Mesendoderm (in vitro differentiated cells): ENCODE measurements around the gene CYFIP2.
"Not testable (repeated sequence)": the region's sequence is repeated elsewhere in the genome, so short reads cannot be mapped to it uniquely, and the experiment has no call there.

Experiments used
- DNase-seq: peaks from one replicate; pipeline ENCODE4 v3.0.0; 2013
- H2AK5ac ChIP-seq: 2 replicates; pipeline ENCODE4 v1.6.1; 2013; ENCODE audit warnings: low read length, inconsistent platforms
- H2BK120ac ChIP-seq: 2 replicates; pipeline ENCODE4 v1.6.1; 2013; ENCODE audit warnings: low read depth, mild to moderate bottlenecking, low read length, moderate library complexity, mixed read lengths
- H2BK15ac ChIP-seq: replicated peaks from 2 replicates; pipeline ENCODE4 v1.6.1; 2013; ENCODE audit warnings: low read depth, mild to moderate bottlenecking, moderate library complexity
- H2BK5ac ChIP-seq: 2 replicates; pipeline ENCODE4 v1.6.1; 2013; ENCODE audit warnings: low read length, inconsistent platforms
- H3K18ac ChIP-seq: 2 replicates; pipeline ENCODE4 v1.6.1; 2013; ENCODE audit warnings: mild to moderate bottlenecking, low read length, mixed read lengths
- H3K23ac ChIP-seq: one replicate; pipeline ENCODE4 v1.6.1; 2013; ENCODE audit warnings: low read length
- H3K27ac ChIP-seq: 2 replicates; pipeline ENCODE4 v1.5.1; 2013; ENCODE audit warnings: low read depth, mild to moderate bottlenecking, inconsistent platforms, low read length, moderate library complexity
- H3K27me3 ChIP-seq: 2 replicates; pipeline ENCODE4 v1.6.1; 2013; ENCODE audit warnings: low read length, control low read depth, mild to moderate bottlenecking, inconsistent platforms; ENCODE audit not compliant: insufficient read depth, poor library complexity
- H3K36me3 ChIP-seq: 2 replicates; pipeline ENCODE4 v1.6.1; 2013; ENCODE audit warnings: low read length, inconsistent platforms; ENCODE audit not compliant: control insufficient read depth, insufficient read depth
- H3K4ac ChIP-seq: one replicate; pipeline ENCODE4 v1.6.1; 2013; ENCODE audit warnings: low read depth, mild to moderate bottlenecking, low read length, moderate library complexity
- H3K4me1 ChIP-seq: 2 replicates; pipeline ENCODE4 v1.6.1; 2013; ENCODE audit warnings: low read depth, low read length, inconsistent platforms; ENCODE audit not compliant: control insufficient read depth
- H3K4me2 ChIP-seq: 2 replicates; pipeline ENCODE4 v1.6.1; 2013; ENCODE audit warnings: low read length
- H3K4me3 ChIP-seq: 2 replicates; pipeline ENCODE4 v1.5.1; 2013; ENCODE audit warnings: mild to moderate bottlenecking, low read length
- H3K56ac ChIP-seq: one replicate; pipeline ENCODE4 v1.6.1; 2013; ENCODE audit warnings: low read length
- H3K79me1 ChIP-seq: 2 replicates; pipeline ENCODE4 v1.6.1; 2013; ENCODE audit warnings: low read length, inconsistent platforms
- H3K79me2 ChIP-seq: 2 replicates; pipeline ENCODE4 v1.6.1; 2013; ENCODE audit warnings: mild to moderate bottlenecking, low read length; ENCODE audit not compliant: control insufficient read depth, insufficient read depth
- H3K9ac ChIP-seq: 2 replicates; pipeline ENCODE4 v1.6.1; 2013; ENCODE audit warnings: low read length, inconsistent platforms
- H4K5ac ChIP-seq: one replicate; pipeline ENCODE4 v1.6.1; 2013; ENCODE audit warnings: low read length
- H4K8ac ChIP-seq: one replicate; pipeline ENCODE4 v1.6.1; 2013; ENCODE audit warnings: low read depth, mild to moderate bottlenecking, control low read depth, low read length, moderate library complexity
- WGBS: extraction: QIAGEN DNeasy Blood & Tissue Kit; methylation state at CpG from one replicate; pipeline ENCODE4 v1.1.7; 2013; ENCODE audit warnings: low lambda C conversion rate, missing lambda C conversion rate; ENCODE audit not compliant: insufficient coverage; ENCODE audit errors: extremely low coverage; 5-methylcytosine and 5-hydroxymethylcytosine counted together

CYFIP2 gene

DNA sequence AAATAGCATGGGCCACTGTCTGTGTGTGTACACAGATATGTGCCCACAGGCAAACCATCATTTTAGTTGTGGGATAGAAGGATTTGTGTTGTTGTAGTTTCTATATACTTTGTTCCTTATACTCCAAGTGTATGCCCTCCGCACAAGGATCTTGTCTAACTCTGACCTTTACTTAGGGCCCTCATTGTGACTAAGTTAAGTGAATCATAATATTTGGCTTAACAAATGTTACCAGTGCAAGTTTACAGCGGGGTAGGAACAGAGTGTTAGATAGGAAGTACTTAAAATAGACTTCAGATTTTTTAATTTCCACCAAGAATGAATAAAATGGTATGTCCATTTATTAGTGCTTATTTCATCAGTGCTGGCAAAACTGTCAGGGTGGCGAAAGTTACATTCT is 29.5 kb upstream of the CYFIP2 start:
- WGBS: no CpG with 5 or more reads among the region's 3 CpGs
- H3K79me2 ChIP-seq: no peaks in the 10 kb centered on the region
- H3K4me1 ChIP-seq: no peaks in the 10 kb centered on the region
- no peak for DNase-seq
- H3K27ac ChIP-seq: no peak overlapping the region
- no peaks in the 10 kb centered on the region for H3K79me1 ChIP-seq
- H3K27me3 ChIP-seq: no peaks in the 10 kb centered on the region
- H4K8ac ChIP-seq: no peak overlapping the region
- H2BK5ac ChIP-seq: no peak overlapping the region
- no peak overlapping the region for H3K18ac ChIP-seq
- H2AK5ac ChIP-seq: no peak overlapping the region
- no peaks in the 10 kb centered on the region for H3K36me3 ChIP-seq
- no peak overlapping the region for H3K4ac ChIP-seq
- no peak overlapping the region for H3K9ac ChIP-seq
- H3K23ac ChIP-seq: no peak overlapping the region
- no peak overlapping the region for H2BK120ac ChIP-seq
- no peak overlapping the region for H2BK15ac ChIP-seq
- no peak overlapping the region for H3K56ac ChIP-seq
- H3K4me3 ChIP-seq: no peak overlapping the region
- no peak overlapping the region for H4K5ac ChIP-seq
- H3K4me2 ChIP-seq: no peak overlapping the region

DNA sequence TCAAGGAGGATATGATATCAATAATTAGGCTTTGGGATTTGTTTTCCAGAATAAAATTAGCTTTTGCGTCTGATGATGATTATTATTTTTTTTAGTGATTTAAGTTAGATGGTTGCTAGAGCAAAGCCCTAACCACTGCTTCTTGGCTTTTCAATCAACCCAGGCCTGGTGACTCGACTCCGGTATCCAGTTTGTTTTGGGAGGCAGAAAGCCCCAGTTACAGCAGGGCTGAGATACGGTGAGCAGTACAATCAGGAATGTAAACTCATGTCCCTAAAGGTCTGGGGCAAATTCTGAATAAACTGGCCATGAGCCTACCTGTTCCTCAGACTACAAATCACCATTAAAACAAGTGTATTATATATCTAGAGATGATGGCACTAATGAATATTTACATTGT is 24.4 kb upstream of the CYFIP2 start:
- Histone ChIP-seq H3K27me3 (no peaks in the 10 kb centered on the region), H3K4ac (no peak overlapping the region), H3K4me2 (no peak overlapping the region), H3K27ac (no peak overlapping the region), H3K18ac (no peak overlapping the region), H3K4me3 (no peak overlapping the region), H3K23ac (no peak overlapping the region), H2AK5ac (no peak overlapping the region), H3K9ac (no peak overlapping the region), H3K79me1 (no peaks in the 10 kb centered on the region), H2BK120ac (no peak overlapping the region), H3K4me1 (peaks cover 2% of the 10 kb centered on the region), H3K36me3 (no peaks in the 10 kb centered on the region), H4K8ac (no peak overlapping the region), H2BK15ac (no peak overlapping the region), H2BK5ac (no peak overlapping the region), H3K79me2 (no peaks in the 10 kb centered on the region), H4K5ac (no peak overlapping the region), H3K56ac (no peak overlapping the region)
- no CpG with 5 or more reads among the region's 4 CpGs for WGBS
- DNase-seq: no peak

GRCh38 chr5:157244704-157245103 is 21.2 kb upstream of the CYFIP2 start:
- not testable (repeated sequence) for H3K36me3 ChIP-seq, H4K8ac ChIP-seq
- WGBS: no CpG with 5 or more reads among the region's 7 CpGs

DNA sequence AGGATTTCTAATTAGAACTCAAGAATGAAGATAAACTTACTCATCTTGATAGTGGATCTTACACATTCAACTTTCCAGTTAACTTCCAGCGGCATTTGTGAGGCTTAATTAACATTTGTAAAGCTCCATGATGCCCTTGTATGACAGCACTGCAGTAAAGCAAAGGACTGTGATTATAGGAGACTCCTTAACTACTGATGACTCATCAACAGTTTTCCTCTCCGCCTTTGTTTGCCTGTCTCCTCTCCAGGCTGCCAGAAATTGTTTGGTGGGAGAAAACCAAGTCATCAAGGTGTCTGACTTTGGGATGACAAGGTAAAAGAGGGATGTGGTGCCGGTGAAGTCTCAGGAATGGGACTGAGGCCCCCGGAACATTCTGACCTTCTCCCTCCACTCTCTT is 20.4 kb upstream of the CYFIP2 start:
- no peak overlapping the region for H3K23ac ChIP-seq
- no peaks in the 10 kb centered on the region for H3K79me2 ChIP-seq
- no peak overlapping the region for H3K4me2 ChIP-seq
- peaks cover 2% of the 10 kb centered on the region for H3K4me1 ChIP-seq
- no peaks in the 10 kb centered on the region for H3K36me3 ChIP-seq
- no peak overlapping the region for H4K8ac ChIP-seq
- DNase-seq: peak; percentile 85
- H3K9ac ChIP-seq: no peak overlapping the region
- no peak overlapping the region for H3K4me3 ChIP-seq
- H2BK120ac ChIP-seq: peak overlapping the region; percentile 88
- no peak overlapping the region for H4K5ac ChIP-seq
- no peaks in the 10 kb centered on the region for H3K79me1 ChIP-seq
- peak overlapping the region; percentile 77 for H3K27ac ChIP-seq
- peak overlapping the region; percentile 89 for H3K18ac ChIP-seq
- no CpG with 5 or more reads among the region's 4 CpGs for WGBS
- no peak overlapping the region for H2AK5ac ChIP-seq
- no peak overlapping the region for H3K4ac ChIP-seq
- H3K27me3 ChIP-seq: no peaks in the 10 kb centered on the region
- no peak overlapping the region for H2BK15ac ChIP-seq
- H2BK5ac ChIP-seq: peak overlapping the region; percentile 7
- no peak overlapping the region for H3K56ac ChIP-seq

More at GRCh38 chr5:157244704-157245103, 21.2 kb upstream of the CYFIP2 start:
- not testable (repeated sequence) for H2BK15ac ChIP-seq, DNase-seq, H3K4me3 ChIP-seq, H3K27ac ChIP-seq, H3K9ac ChIP-seq, H3K56ac ChIP-seq, H2BK5ac ChIP-seq, H3K79me1 ChIP-seq, H3K4me2 ChIP-seq, H3K27me3 ChIP-seq, H4K5ac ChIP-seq, H3K79me2 ChIP-seq, H3K23ac ChIP-seq, H3K4ac ChIP-seq, H3K4me1 ChIP-seq, H2AK5ac ChIP-seq, H2BK120ac ChIP-seq
- H3K18ac ChIP-seq: peak overlapping the region; percentile 20

GRCh38 chr5:157245886-157246285 is 20.0 kb upstream of the CYFIP2 start:
- no peaks in the 10 kb centered on the region for H3K79me2 ChIP-seq
- no CpG with 5 or more reads among the region's 4 CpGs for WGBS
- no peak overlapping the region for H3K4me2 ChIP-seq
- H3K79me1 ChIP-seq: no peaks in the 10 kb centered on the region
- H2BK120ac ChIP-seq: peak overlapping the region; percentile 88
- H3K27ac ChIP-seq: peak overlapping the region; percentile 77
- H3K4me3 ChIP-seq: no peak overlapping the region
- no peak overlapping the region for H3K4ac ChIP-seq
- H3K56ac ChIP-seq: no peak overlapping the region
- H4K8ac ChIP-seq: no peak overlapping the region
- H3K4me1 ChIP-seq: peaks cover 2% of the 10 kb centered on the region
- peak; percentile 15 for DNase-seq
- H3K9ac ChIP-seq: no peak overlapping the region
- H3K23ac ChIP-seq: no peak overlapping the region
- H3K36me3 ChIP-seq: no peaks in the 10 kb centered on the region
- no peak overlapping the region for H4K5ac ChIP-seq
- no peak overlapping the region for H2BK15ac ChIP-seq
- no peaks in the 10 kb centered on the region for H3K27me3 ChIP-seq
- H2AK5ac ChIP-seq: no peak overlapping the region
- peak overlapping the region; percentile 89 for H3K18ac ChIP-seq
- H2BK5ac ChIP-seq: peak overlapping the region; percentile 7

DNA sequence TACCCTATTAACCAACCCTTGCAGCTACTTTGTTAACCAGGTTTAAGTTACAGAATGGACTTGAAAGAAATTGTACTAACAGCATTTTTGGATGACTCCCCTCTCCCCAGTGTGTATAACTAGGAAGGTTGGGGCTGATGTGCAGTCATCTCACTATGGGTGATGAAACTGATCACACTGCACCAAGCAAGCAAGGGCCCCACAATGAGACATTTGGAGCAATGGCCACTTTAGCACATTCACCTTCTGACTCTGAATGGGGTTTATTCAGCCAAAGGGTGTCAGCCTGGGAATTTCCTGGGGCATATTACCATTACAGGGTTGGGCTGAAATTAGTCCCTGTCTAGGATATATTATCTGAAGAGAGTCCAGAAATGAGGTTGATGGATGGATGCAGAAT is 18.7 kb upstream of the CYFIP2 start:
- no peak overlapping the region for H3K23ac ChIP-seq
- no peaks in the 10 kb centered on the region for H3K27me3 ChIP-seq
- H3K18ac ChIP-seq: no peak overlapping the region

More for the DNA sequence above, 18.7 kb upstream of the CYFIP2 start:
- H3K4ac ChIP-seq: no peak overlapping the region
- H2BK15ac ChIP-seq: no peak overlapping the region
- no peak overlapping the region for H3K27ac ChIP-seq
- no peak overlapping the region for H3K9ac ChIP-seq
- no peak overlapping the region for H3K4me3 ChIP-seq
- no peak overlapping the region for H2BK5ac ChIP-seq
- H3K79me2 ChIP-seq: no peaks in the 10 kb centered on the region
- H3K4me1 ChIP-seq: peaks cover 2% of the 10 kb centered on the region
- no peaks in the 10 kb centered on the region for H3K36me3 ChIP-seq
- H4K8ac ChIP-seq: no peak overlapping the region
- no peak overlapping the region for H3K56ac ChIP-seq
- no peak overlapping the region for H2BK120ac ChIP-seq
- no peak overlapping the region for H2AK5ac ChIP-seq
- H3K4me2 ChIP-seq: no peak overlapping the region
- no peak overlapping the region for H4K5ac ChIP-seq
- no peak for DNase-seq
- H3K79me1 ChIP-seq: no peaks in the 10 kb centered on the region
